IMR-90 (cell line): ENCODE measurements around the gene LIN52. TPM values are rescaled to one million over a fixed set of nuclear protein-coding genes. Genes with fewer than 3 reads are reported as not detected.

ENCODE experiments used
- ATAC-seq: fragments of 200-7000 bp; cut with Tn5 transposase; 2 replicates; pipeline ENCODE4 v1.9.1; 2020; ENCODE audit warnings: low read depth, mild to moderate bottlenecking, moderate library complexity
- BruUV-seq: library from RNA; stranded (reverse); fragments of 400-500 nt; replicated peaks from 2 replicates; lab custom pipeline; 2021; lab: Mats Ljungman, UMichigan
- CTCF ChIA-PET: fragments of 300-600 bp; formaldehyde crosslinking; extraction: SDS; loops from one replicate; lab custom pipeline; 2021; ENCODE audit warnings: antibody characterized with exemption; lab: Yijun Ruan, JAX
- POLR2A ChIA-PET: fragments of 300-600 bp; sonication (Branson Sonifier 250); formaldehyde crosslinking; loops from one replicate; lab custom pipeline; 2022; ENCODE audit warnings: antibody characterized with exemption; ENCODE audit not compliant: unreplicated experiment; lab: Charles Lee
- DNase-seq: peaks from one replicate; pipeline ENCODE4 v3.0.0; 2013
- H2AFZ ChIP-seq: replicated peaks from 2 replicates; pipeline ENCODE3; 2013; ENCODE audit warnings: low read length, mild to moderate bottlenecking; ENCODE audit not compliant: poor library complexity
- H2AK5ac ChIP-seq: 2 replicates; pipeline ENCODE4 v1.6.1; 2013; ENCODE audit warnings: low read depth, low read length, inconsistent platforms
- H2AK9ac ChIP-seq: replicated peaks from 2 replicates; pipeline ENCODE3; 2013; ENCODE audit warnings: mild to moderate bottlenecking, low read depth, low read length, moderate library complexity; ENCODE audit not compliant: poor library complexity
- H2BK120ac ChIP-seq: 2 replicates; pipeline ENCODE4 v1.6.1; 2013; ENCODE audit warnings: low read depth, low read length, inconsistent platforms
- H2BK15ac ChIP-seq: 3 replicates; pipeline ENCODE4 v1.6.1; 2013; ENCODE audit warnings: low read depth, low read length, inconsistent platforms
- H2BK20ac ChIP-seq: 2 replicates; pipeline ENCODE4 v1.6.1; 2013; ENCODE audit warnings: low read depth, mild to moderate bottlenecking, inconsistent platforms, low read length, moderate library complexity
- H2BK5ac ChIP-seq: 2 replicates; pipeline ENCODE4 v1.6.1; 2013; ENCODE audit warnings: mild to moderate bottlenecking, low read depth, low read length, inconsistent platforms; ENCODE audit not compliant: poor library complexity, severe bottlenecking
- H3K14ac ChIP-seq: replicated peaks from 2 replicates; pipeline ENCODE4 v1.6.1; 2013; ENCODE audit warnings: low read depth, low read length, inconsistent platforms
- H3K18ac ChIP-seq: 2 replicates; pipeline ENCODE4 v1.6.1; 2013; ENCODE audit warnings: low read depth, low read length, control low read depth
- H3K23ac ChIP-seq: 2 replicates; pipeline ENCODE4 v1.6.1; 2013; ENCODE audit warnings: low read depth, low read length, inconsistent platforms
- H3K27ac ChIP-seq: 2 replicates; pipeline ENCODE4 v1.5.1; 2013; ENCODE audit warnings: mild to moderate bottlenecking, control low read depth, low read length; ENCODE audit not compliant: insufficient read depth
- H3K27me3 ChIP-seq: 2 replicates; pipeline ENCODE4 v1.6.1; 2013; ENCODE audit warnings: low read length; ENCODE audit not compliant: control insufficient read depth, insufficient read depth
- H3K36me3 ChIP-seq: 2 replicates; pipeline ENCODE4 v1.6.1; 2013; ENCODE audit warnings: low read length, mixed read lengths; ENCODE audit not compliant: control insufficient read depth, insufficient read depth
- H3K4ac ChIP-seq: 2 replicates; pipeline ENCODE4 v1.6.1; 2013; ENCODE audit warnings: low read depth, low read length, inconsistent platforms
- H3K4me1 ChIP-seq: 2 replicates; pipeline ENCODE4 v1.6.1; 2013; ENCODE audit warnings: low read length, mixed read lengths; ENCODE audit not compliant: control insufficient read depth, insufficient read depth
- H3K4me2 ChIP-seq: 2 replicates; pipeline ENCODE4 v1.6.1; 2013; ENCODE audit warnings: low read depth, mild to moderate bottlenecking, control low read depth, low read length, moderate library complexity
- H3K4me3 ChIP-seq: 2 replicates; pipeline ENCODE4 v1.5.1; 2013; ENCODE audit warnings: low read depth, mild to moderate bottlenecking, control low read depth, low read length, moderate library complexity; ENCODE audit not compliant: insufficient read depth
- H3K56ac ChIP-seq: 2 replicates; pipeline ENCODE4 v1.6.1; 2013; ENCODE audit warnings: low read length, inconsistent platforms; ENCODE audit not compliant: insufficient read depth; ENCODE audit errors: extremely low read depth
- H3K79me1 ChIP-seq, 2 experiments: 2 replicates each; pipeline ENCODE4 v1.6.1; 2013; ENCODE audit warnings: low read length in 2 of 2, inconsistent platforms in 1 of 2, low read depth in 1 of 2
- H3K9ac ChIP-seq: 2 replicates; pipeline ENCODE4 v1.6.1; 2013; ENCODE audit warnings: low read depth, low read length, control low read depth
- H3K9me1 ChIP-seq: 2 replicates; pipeline ENCODE4 v1.6.1; 2013; ENCODE audit warnings: low read length, inconsistent platforms; ENCODE audit not compliant: insufficient read depth
- H3K9me3 ChIP-seq: 2 replicates; pipeline ENCODE4 v1.6.1; 2013; ENCODE audit warnings: low read length; ENCODE audit not compliant: control insufficient read depth, insufficient read depth
- H4K20me1 ChIP-seq: 2 replicates; pipeline ENCODE4 v1.6.1; 2013; ENCODE audit warnings: low read length, inconsistent platforms; ENCODE audit not compliant: insufficient read depth
- H4K5ac ChIP-seq: 2 replicates; pipeline ENCODE4 v1.6.1; 2013; ENCODE audit warnings: mild to moderate bottlenecking, low read depth, low read length, control low read depth
- H4K8ac ChIP-seq, 2 experiments: 2 replicates each; pipeline ENCODE4 v1.6.1; 2013; ENCODE audit warnings: low read depth in 2 of 2, low read length in 2 of 2, control low read depth in 1 of 2, inconsistent platforms in 1 of 2
- H4K91ac ChIP-seq: 2 replicates; pipeline ENCODE4 v1.6.1; 2013; ENCODE audit warnings: low read depth, low read length, inconsistent platforms; ENCODE audit not compliant: insufficient read depth
- MAFK ChIP-seq: IDR thresholded peaks from 2 replicates; pipeline ENCODE4 v1.6.1; 2012; ENCODE audit warnings: low read depth, low read length, improper control_type of control experiment
- RFX5 ChIP-seq: IDR thresholded peaks from 2 replicates; pipeline ENCODE4 v1.8.0; 2012; ENCODE audit warnings: low read depth, mild to moderate bottlenecking, low read length, moderate library complexity
- WGBS, 2 experiments: methylation state at CpG; one replicate each; pipeline versions ENCODE4 v1.1.5 to v1.1.7; 2013; ENCODE audit warnings: missing lambda C conversion rate in 2 of 2; ENCODE audit not compliant: insufficient read length in 1 of 2; ENCODE audit errors: extremely low coverage in 2 of 2; 5-methylcytosine and 5-hydroxymethylcytosine counted together
- dilution Hi-C: fragments of 300-500 bp; cut with HindIII; formaldehyde crosslinking; loops from one replicate; pipeline ENCODE4 v1.14.3; 2018; ENCODE audit warnings: low sequenced_read_pairs; ENCODE audit not compliant: unreplicated experiment
- in situ Hi-C: fragments of 300-500 bp; cut with MboI; formaldehyde crosslinking; loops from 3 replicates; pipeline ENCODE4 v1.14.3; 2019; ENCODE audit warnings: low sequenced_read_pairs, inconsistent platforms, mixed read lengths
- intact Hi-C: fragments of 100-400 bp; cut with micrococcal nuclease; formaldehyde crosslinking; loops from 2 replicates; pipeline ENCODE4 v1.10.0; 2022
- polyA plus RNA-seq, 3 experiments: library from polyadenylated mRNA; depleted of rRNA; stranded (reverse); fragments of >200 nt; gene quantifications; 2 replicates each; pipeline ENCODE4 v1.2.3, GENCODE V29; 2012; ENCODE audit warnings: low replicate concordance in 1 of 3
- total RNA-seq: library from RNA; depleted of rRNA; stranded (reverse); fragments of >200 nt; gene quantifications from 2 replicates; pipeline ENCODE4 v1.2.3, GENCODE V29; 2012

LIN52 gene
- total and polyA plus RNA-seq, 2 of the 4 experiments (the other 2 are of a cell fraction): 6.1 to 11.5 TPM

- Histone ChIP-seq H3K4me2 (no peak overlapping the region), H2AK9ac (no peak overlapping the region), H2BK20ac (no peak overlapping the region), H3K27me3 (no peaks in the 10 kb centered on the region), H2BK5ac (no peak overlapping the region), H4K5ac (no peak overlapping the region), H3K23ac (0 out of 2 replicates have a peak overlapping the region, but pooled peaks have one; percentile 25), H2BK15ac (no peak overlapping the region), H4K91ac (no peak overlapping the region), H3K4ac (no peak overlapping the region), H3K9me3 (no peaks in the 10 kb centered on the region), H2AK5ac (no peak overlapping the region), H3K9me1 (no peaks in the 10 kb centered on the region), H3K4me1 (no peaks in the 10 kb centered on the region), H4K20me1 (no peaks in the 10 kb centered on the region), H3K4me3 (no peak overlapping the region), H3K9ac (no peak overlapping the region), H2BK120ac (no peak overlapping the region), H3K36me3 (no peaks in the 10 kb centered on the region), H3K14ac (no peak overlapping the region), H3K56ac (no peak overlapping the region), H3K18ac (no peak overlapping the region), H3K79me1 (no peaks in the 10 kb centered on the region), H2AFZ (no peak overlapping the region), H4K8ac (no peak overlapping the region), H3K27ac (no peak overlapping the region)
- BruUV-seq: no TSS peak
- CTCF ChIA-PET: no interaction called here
- no CpG with 5 or more reads among the region's 3 CpGs for WGBS, 2 experiments
- POLR2A ChIA-PET: no interaction called here
- no peak for DNase-seq
- no peak for ATAC-seq
- TF ChIP-seq MAFK: peak; percentile 27; the same call in 1 of the 2 replicates
- TF ChIP-seq RFX5: no peak
- in situ Hi-C loops: no loop called here
- dilution Hi-C loops: no loop called here
- intact Hi-C loops: no loop called here
Observed at GRCh38 chr14:74133833-74134481, 49.2 kb downstream of the LIN52 start.
